H1 (cell line): Measurements from ENCODE around the gene METRNL. TPM values are rescaled to one million over a fixed set of nuclear protein-coding genes. Genes with fewer than 3 reads are reported as not detected.
A peak's percentile ranks its signal among the peaks of the same experiment; 100 is the strongest.

ENCODE experiments used
- CTCF ChIA-PET: fragments of 300-600 bp; sonication (Branson Sonifier 250); formaldehyde crosslinking; loops from one replicate; lab custom pipeline; 2021; ENCODE audit not compliant: partially characterized antibody; lab: Charles Lee
- POLR2A ChIA-PET: fragments of 300-600 bp; sonication (Branson Sonifier 250); formaldehyde crosslinking; loops from one replicate; lab custom pipeline; 2021; ENCODE audit warnings: inconsistent platforms; ENCODE audit not compliant: partially characterized antibody; lab: Charles Lee
- DNase-seq, 2 experiments: peaks; one replicate each; pipeline versions ENCODE4 v3.0.0 to v3.0.0-alpha.2; 2010 to 2022; ENCODE audit warnings: low spot score in 2 of 2, low read depth in 1 of 2, mixed read lengths in 1 of 2
- FAIRE-seq: peaks from 2 replicates; lab custom pipeline; 2011; peaks lifted over from hg19 to GRCh38; lab: Jason Lieb, UNC
- H2AFZ ChIP-seq: 2 replicates; pipeline ENCODE4 v1.8.1; 2012; ENCODE audit warnings: low read length, inconsistent platforms
- H2AK5ac ChIP-seq: 2 replicates; pipeline ENCODE4 v1.6.1; 2013; ENCODE audit warnings: low read depth, low read length
- H2BK120ac ChIP-seq: replicated peaks from 2 replicates; pipeline ENCODE3; 2013; ENCODE audit warnings: low read depth, low read length, inconsistent platforms
- H2BK12ac ChIP-seq: 2 replicates; pipeline ENCODE4 v1.6.1; 2013; ENCODE audit warnings: low read depth, low read length
- H2BK15ac ChIP-seq: 2 replicates; pipeline ENCODE4 v1.6.1; 2013; ENCODE audit warnings: low read length
- H2BK20ac ChIP-seq: 2 replicates; pipeline ENCODE4 v1.6.1; 2013; ENCODE audit warnings: low read length
- H2BK5ac ChIP-seq: 2 replicates; pipeline ENCODE4 v1.6.1; 2013; ENCODE audit warnings: low read depth, low read length
- H3K14ac ChIP-seq: 2 replicates; pipeline ENCODE4 v1.6.1; 2013; ENCODE audit warnings: inconsistent platforms; ENCODE audit not compliant: insufficient read length
- H3K18ac ChIP-seq: 2 replicates; pipeline ENCODE4 v1.6.1; 2013; ENCODE audit warnings: low read length; ENCODE audit errors: extremely low read depth
- H3K23ac ChIP-seq: 2 replicates; pipeline ENCODE4 v1.6.1; 2013; ENCODE audit warnings: inconsistent platforms; ENCODE audit not compliant: insufficient read length
- H3K23me2 ChIP-seq: 2 replicates; pipeline ENCODE4 v1.6.1; 2013; ENCODE audit warnings: low read depth, low read length
- H3K27ac ChIP-seq: 2 replicates; pipeline ENCODE4 v1.6.1; 2011; ENCODE audit warnings: low read depth, low read length, inconsistent platforms
- H3K27me3 ChIP-seq, 4 experiments: replicated peaks in 1 of 4; 1 replicate in 1 of 4; 2 replicates in 3 of 4; pipeline versions ENCODE4 v1.6.1 to v1.8.1; 2011 to 2013; ENCODE audit warnings: low read length in 3 of 4, mild to moderate bottlenecking in 3 of 4, inconsistent platforms in 2 of 4, mixed read lengths in 2 of 4, moderate library complexity in 1 of 4; ENCODE audit not compliant: control insufficient read depth in 3 of 4, insufficient read depth in 3 of 4; ENCODE audit errors: extremely low read depth in 1 of 4
- H3K36me3 ChIP-seq, 4 experiments: 2 replicates each; pipeline versions ENCODE4 v1.6.1 to v1.8.1; 2011 to 2013; ENCODE audit warnings: mild to moderate bottlenecking in 4 of 4, low read length in 3 of 4, moderate library complexity in 2 of 4, control low read depth in 1 of 4, inconsistent platforms in 1 of 4; ENCODE audit not compliant: insufficient read depth in 4 of 4, control insufficient read depth in 2 of 4
- H3K4ac ChIP-seq: replicated peaks from 2 replicates; pipeline ENCODE3; 2013; ENCODE audit warnings: low read length, low read depth, mixed read lengths, inconsistent platforms; ENCODE audit not compliant: insufficient read length
- H3K4me1 ChIP-seq, 4 experiments: replicated peaks in 1 of 4; 1 replicate in 1 of 4; 2 replicates in 3 of 4; pipeline versions ENCODE4 v1.6.1 to v1.8.1; 2011 to 2013; ENCODE audit warnings: low read length in 3 of 4, inconsistent platforms in 2 of 4, mixed read lengths in 1 of 4; ENCODE audit not compliant: insufficient read depth in 4 of 4, control insufficient read depth in 3 of 4
- H3K4me2 ChIP-seq, 2 experiments: 2 replicates each; pipeline versions ENCODE4 v1.6.1 to v1.8.1; 2011 to 2013; ENCODE audit warnings: low read depth in 2 of 2, low read length in 2 of 2, control low read depth in 1 of 2, inconsistent platforms in 1 of 2, mild to moderate bottlenecking in 1 of 2; ENCODE audit not compliant: insufficient read depth in 1 of 2
- H3K4me3 ChIP-seq, 4 experiments: fragments of 200-600, 300-600 bp in 1 of 4; sonication (generic), shearing (Covaris generic), sonication (Bioruptor Twin) in 1 of 4; 2 replicates each; pipeline versions ENCODE4 v1.5.1 to v1.8.1; 2011 to 2016; ENCODE audit warnings: low read length in 4 of 4, low read depth in 3 of 4, control low read depth in 2 of 4, inconsistent platforms in 2 of 4, mild to moderate bottlenecking in 2 of 4, mixed read lengths in 1 of 4, moderate library complexity in 1 of 4; ENCODE audit not compliant: insufficient read depth in 2 of 4; ENCODE audit errors: extremely low read depth in 1 of 4
- H3K56ac ChIP-seq: replicated peaks from 2 replicates; pipeline ENCODE3; 2013; ENCODE audit warnings: low read depth, mild to moderate bottlenecking, mixed read lengths, low read length, inconsistent platforms; ENCODE audit not compliant: insufficient read length
- H3K79me1 ChIP-seq: 2 replicates; pipeline ENCODE4 v1.6.1; 2013; ENCODE audit warnings: low read depth, low read length, control low read depth
- H3K79me2 ChIP-seq, 2 experiments: 2 replicates each; pipeline versions ENCODE4 v1.6.1 to v1.8.1; 2012 to 2013; ENCODE audit warnings: low read length in 2 of 2, mild to moderate bottlenecking in 2 of 2, inconsistent platforms in 1 of 2; ENCODE audit not compliant: insufficient read depth in 2 of 2, control insufficient read depth in 1 of 2
- H3K9ac ChIP-seq, 4 experiments: replicated peaks in 1 of 4; 1 replicate in 1 of 4; 2 replicates in 3 of 4; pipeline versions ENCODE4 v1.6.1 to v1.8.1; 2011 to 2013; ENCODE audit warnings: low read depth in 3 of 4, low read length in 3 of 4, control low read depth in 2 of 4, mild to moderate bottlenecking in 2 of 4, moderate library complexity in 2 of 4, inconsistent platforms in 1 of 4; ENCODE audit errors: extremely low read depth in 1 of 4
- H3K9me3 ChIP-seq, 2 experiments: 2 replicates each; pipeline versions ENCODE4 v1.6.1 to v1.8.1; 2012 to 2013; ENCODE audit warnings: mild to moderate bottlenecking in 2 of 2, moderate library complexity in 2 of 2, control low read depth in 1 of 2, inconsistent platforms in 1 of 2, low read depth in 1 of 2, low read length in 1 of 2, mixed read lengths in 1 of 2; ENCODE audit not compliant: insufficient read depth in 2 of 2
- H4K20me1 ChIP-seq, 2 experiments: replicated peaks in 1 of 2; 2 replicates each; pipeline versions ENCODE3 to v1.8.1; 2011 to 2013; ENCODE audit warnings: inconsistent platforms in 2 of 2, low read length in 2 of 2, mild to moderate bottlenecking in 1 of 2; ENCODE audit not compliant: insufficient read depth in 2 of 2, control insufficient read depth in 1 of 2
- H4K5ac ChIP-seq: 2 replicates; pipeline ENCODE4 v1.6.1; 2013; ENCODE audit warnings: low read length, low read depth, mixed read lengths, inconsistent platforms; ENCODE audit not compliant: insufficient read length
- H4K8ac ChIP-seq: 2 replicates; pipeline ENCODE4 v1.8.0; 2013; ENCODE audit warnings: mild to moderate bottlenecking, moderate library complexity, low read length, inconsistent platforms; ENCODE audit not compliant: insufficient read depth; ENCODE audit errors: extremely low read depth
- H4K91ac ChIP-seq: replicated peaks from 2 replicates; pipeline ENCODE3; 2013; ENCODE audit warnings: low read length, mixed read lengths, inconsistent platforms; ENCODE audit not compliant: insufficient read length
- ASH2L ChIP-seq: fragments of 200-600, 300-600 bp; sonication (generic); IDR thresholded peaks from one replicate; pipeline ENCODE4 v1.7.1; 2017; ENCODE audit warnings: low read length
- BACH1 ChIP-seq: IDR thresholded peaks from 2 replicates; pipeline ENCODE4 v1.6.1; 2012; ENCODE audit warnings: low read length, improper control_type of control experiment
- EGR1 ChIP-seq: IDR thresholded peaks from 2 replicates; pipeline ENCODE4 v1.6.1; 2011; ENCODE audit warnings: low read depth, low read length, borderline replicate concordance
- HDAC2 ChIP-seq, 2 experiments: fragments of 300-600 bp in 1 of 2; sonication (generic) in 1 of 2; IDR thresholded peaks; 2 replicates each; pipeline ENCODE4 v1.6.1; 2011 to 2012; ENCODE audit warnings: low read depth in 2 of 2, low read length in 2 of 2, mild to moderate bottlenecking in 2 of 2, moderate library complexity in 2 of 2, borderline replicate concordance in 1 of 2, inconsistent platforms in 1 of 2
- JUN ChIP-seq: IDR thresholded peaks from 2 replicates; pipeline ENCODE4 v1.6.1; 2011; ENCODE audit warnings: low read depth, mild to moderate bottlenecking, improper control_type of control experiment, low read length
- NANOG ChIP-seq: IDR thresholded peaks from 2 replicates; pipeline ENCODE4 v1.6.1; 2011; ENCODE audit warnings: low read length, low read depth, mild to moderate bottlenecking, inconsistent platforms; ENCODE audit not compliant: insufficient read depth, poor library complexity, severe bottlenecking
- RNF2 ChIP-seq: fragments of 200-900, 300-1000 bp; sonication (generic); IDR thresholded peaks from 2 replicates; pipeline ENCODE4 v1.7.1; 2016; ENCODE audit warnings: borderline replicate concordance, low read depth, mild to moderate bottlenecking, antibody characterized with exemption, low read length; ENCODE audit not compliant: poor library complexity, severe bottlenecking; ENCODE audit errors: missing control alignments
- SP4 ChIP-seq: IDR thresholded peaks from 2 replicates; pipeline ENCODE4 v1.6.1; 2012; ENCODE audit warnings: low read length, inconsistent platforms
- TCF12 ChIP-seq: IDR thresholded peaks from 2 replicates; pipeline ENCODE4 v1.6.1; 2011; ENCODE audit warnings: low read depth, mild to moderate bottlenecking, low read length
- WGBS, 2 experiments: shearing (Covaris generic) in 1 of 2; methylation state at CpG; one replicate each; pipeline versions ENCODE4 v1.1.6 to v1.1.7; 2013 to 2015; ENCODE audit warnings: low lambda C conversion rate in 2 of 2, mixed read lengths in 2 of 2, inconsistent platforms in 1 of 2, low coverage in 1 of 2, missing lambda C conversion rate in 1 of 2; ENCODE audit not compliant: insufficient replicate concordance in 2 of 2, insufficient coverage in 1 of 2, insufficient read length in 1 of 2; ENCODE audit errors: extremely low coverage in 1 of 2, missing lambda C conversion rate in 1 of 2; 5-methylcytosine and 5-hydroxymethylcytosine counted together
- polyA plus RNA-seq, 7 experiments: library from polyadenylated mRNA; depleted of rRNA in 3 of 7; stranded (reverse) in 5 of 7; unstranded in 2 of 7; fragments of >200 nt in 5 of 7; fragments of 200-250 nt in 2 of 7; gene quantifications; 1 replicate in 5 of 7; 2 replicates in 1 of 7; 4 replicates in 1 of 7; pipeline versions ENCODE4 v1.2.1 to v1.2.3, GENCODE V29; 2011 to 2013; ENCODE audit warnings: missing spikeins in 2 of 7, mixed read lengths in 2 of 7
- total RNA-seq: library from RNA; stranded (reverse); fragmentation: NEBNext Ultra II Directional; extraction: Animal tissue kit (Norgen Biotek cat#: 25700); gene quantifications from 2 replicates; pipeline ENCODE4 v1.2.1, GENCODE V29; 2021
- TF ChIP-seq, protein P1 (sequence below): IDR thresholded peaks from 2 replicates; pipeline ENCODE4 v1.6.1; 2011; ENCODE audit warnings: low read depth, mild to moderate bottlenecking, low read length; ENCODE audit not compliant: insufficient read depth
- TF ChIP-seq, protein P2 (sequence below): IDR thresholded peaks from 2 replicates; pipeline ENCODE4 v1.6.1; 2012; ENCODE audit warnings: inconsistent platforms

METRNL gene
- total and polyA plus RNA-seq, 2 of the 8 experiments (the other 6 are each of a cell fraction or from before 2014, with no cell fraction given): 13.9 to 14.2 TPM

DNA sequence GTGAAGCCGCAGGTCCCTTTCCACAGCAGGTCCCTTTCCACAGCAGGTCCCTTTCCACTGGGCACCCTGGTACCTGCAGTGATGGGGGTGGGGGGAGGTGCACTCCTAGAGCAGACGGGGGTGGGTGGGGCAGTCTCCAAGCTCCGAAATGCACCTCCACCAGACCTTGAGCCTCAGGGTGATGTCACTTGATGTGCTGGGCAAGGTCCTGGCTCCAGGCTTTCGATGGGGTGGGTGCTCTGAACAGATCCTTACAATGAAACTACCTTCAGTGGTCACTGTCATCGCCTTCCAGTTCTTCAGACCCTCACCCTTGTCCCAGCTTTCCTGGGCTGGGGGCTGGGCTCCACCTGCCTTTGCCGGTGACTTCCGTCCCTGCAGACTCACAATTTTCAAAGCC lies 1.5 kb upstream of the METRNL start:
- Histone ChIP-seq H3K4me3 (peak overlapping the region in 1 of 4 experiments; percentile 75; a peak in 2 of 8 replicates), H4K91ac (no peak overlapping the region), H3K4ac (no peak overlapping the region), H2BK15ac (no peak overlapping the region), H3K36me3 (no peaks in the 10 kb centered on the region), H4K5ac (no peak overlapping the region), H2AK5ac (no peak overlapping the region), H3K18ac (no peak overlapping the region; the same call in 1 of the 2 replicates), H4K20me1 (peaks cover 11 to 14% of the 10 kb centered on the region in 2 experiments), H2BK120ac (no peak overlapping the region), H2BK12ac (0 out of 2 replicates have a peak overlapping the region, but pooled peaks have one; percentile 9), H2AFZ (no peak overlapping the region), H3K9ac (no peak overlapping the region), H3K79me1 (0 out of 2 replicates have a peak, but pooled peaks cover 4% of the 10 kb centered on the region), H3K23ac (no peak overlapping the region), H2BK5ac (no peak overlapping the region), H3K14ac (no peak overlapping the region), H3K27me3 (peaks cover 11 to 44% (median 35%) of the 10 kb centered on the region in 4 experiments), H3K56ac (no peak overlapping the region), H3K9me3 (no peaks in the 10 kb centered on the region), H4K8ac (no peak overlapping the region), H3K4me2 (peak overlapping the region; percentile 61 to 83), H3K27ac (no peak overlapping the region), H3K4me1 (peaks cover 3 to 15% (median 7%) of the 10 kb centered on the region in 4 experiments), H3K79me2 (peaks cover 0 to 11% of the 10 kb centered on the region in 2 experiments; a peak in 2 of 4 replicates), H2BK20ac (no peak overlapping the region), H3K23me2 (peaks cover 5% of the 10 kb centered on the region; the same call in 1 of the 2 replicates)
- FAIRE-seq (no peak), DNase-seq (no peak)
- ChIA-PET CTCF (interaction anchor here (1.4 to 2.8 kb wide), 4 partner anchors 10 to 32 kb away, joined by 3 to 8 read pairs (median 5); no protein-coding TSS in a partner anchor), POLR2A (interaction anchor here (0.8 to 1.8 kb wide), 2 partner anchors 14 to 21 kb away, joined by 3 read pairs; no protein-coding TSS in a partner anchor)
- WGBS, 2 experiments: 61% methylated on average over 5 of the region's 7 CpGs; no CpG with 5 or more reads in 1 of the 2 experiments
- TF ChIP-seq JUN (no peak), BACH1 (no peak), SP4 (no peak), EGR1 (no peak), NANOG (no peak), TCF12 (no peak), HDAC2 (IDR thresholded peaks at IDR 0.05; ENCODE audit: borderline replicate concordance in 1 of 2, low read depth in 2 of 2, low read length in 2 of 2) (no peak), RNF2 (no peak), ASH2L (no peak)
- TF ChIP-seq, protein P1, sequence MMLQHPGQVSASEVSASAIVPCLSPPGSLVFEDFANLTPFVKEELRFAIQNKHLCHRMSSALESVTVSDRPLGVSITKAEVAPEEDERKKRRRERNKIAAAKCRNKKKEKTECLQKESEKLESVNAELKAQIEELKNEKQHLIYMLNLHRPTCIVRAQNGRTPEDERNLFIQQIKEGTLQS: no peak
- TF ChIP-seq, protein P2, sequence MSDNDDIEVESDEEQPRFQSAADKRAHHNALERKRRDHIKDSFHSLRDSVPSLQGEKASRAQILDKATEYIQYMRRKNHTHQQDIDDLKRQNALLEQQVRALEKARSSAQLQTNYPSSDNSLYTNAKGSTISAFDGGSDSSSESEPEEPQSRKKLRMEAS: no peak
